ENCODE measurements around the gene TNK2. TPM values are rescaled to one million over a fixed set of nuclear protein-coding genes. Genes with fewer than 3 reads are reported as not detected.

The TNK2 gene
- total RNA-seq, 1 experiment from 2014 or later, result 55.1 TPM

DNA sequence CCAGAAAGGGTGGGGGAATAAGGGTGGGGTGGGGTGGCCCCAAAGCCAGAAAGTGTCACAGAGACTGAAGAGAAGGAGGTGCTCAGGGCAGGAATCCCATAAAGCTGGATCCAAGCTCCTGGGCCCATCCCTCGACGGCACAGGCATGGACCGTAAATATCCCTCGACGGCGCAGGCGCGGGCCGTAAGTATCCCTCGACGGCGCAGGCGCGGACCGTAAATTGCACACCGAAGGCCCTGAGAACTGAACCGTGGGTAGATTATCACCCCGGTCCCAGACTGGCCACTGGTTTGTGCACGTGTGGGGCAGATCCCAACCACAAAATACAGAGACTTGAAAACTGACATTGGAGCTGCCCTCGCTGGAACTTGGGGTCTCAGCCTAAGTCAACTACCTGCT, 55.3 kb downstream of the TNK2 start (continued):
- no peak for TF ChIP-seq POLR2A (IDR thresholded peaks at IDR 0.05; ENCODE audit: borderline replicate concordance, extremely low read depth, insufficient read depth, insufficient read length)

- BruUV-seq (replicated peaks), result no TSS peak
- intact Hi-C loops (cut with micrococcal nuclease), result loop anchor here (1.0 to 2.0 kb wide), 3 partner anchors 198 to 580 kb away; partner anchors contain the start of gene XXYLT1
- H4K20me1 ChIP-seq (ENCODE audit: insufficient read depth), result no peaks in the 10 kb centered on the region
- H3K79me2 ChIP-seq (ENCODE audit: insufficient read depth, low read length), result no peaks in the 10 kb centered on the region
- DNase-seq (ENCODE audit: low read depth, low spot score) (peak; percentile 89), ATAC-seq (peak; percentile 68)
- H3K9ac ChIP-seq (ENCODE audit: low read length), result no peak overlapping the region
- peaks cover 12 to 21% of the 10 kb centered on the region in 2 experiments for H3K4me1 ChIP-seq (ENCODE audit: control insufficient read depth in 1 of 2, insufficient read depth in 2 of 2, low read length in 2 of 2)
- no peak overlapping the region for H3K4me3 ChIP-seq (replicated peaks in 1 of 2; ENCODE audit: low read depth in 1 of 2, low read length in 2 of 2)
- no peaks in the 10 kb centered on the region for H3K27me3 ChIP-seq (ENCODE audit: insufficient read depth, low read length)
- H3K36me3 ChIP-seq (ENCODE audit: control insufficient read depth in 1 of 2, insufficient read depth in 2 of 2, low read length in 2 of 2), result 0 out of 4 replicates have a peak, but pooled peaks cover 0 to 5% of the 10 kb centered on the region in 2 experiments
- H3K27ac ChIP-seq (ENCODE audit: low read depth, low read length), result no peak overlapping the region
- ChIA-PET CTCF (interaction anchor here (0.6 to 1.5 kb wide), 5 partner anchors 8 to 292 kb away, joined by 3 to 8 read pairs (median 5); no protein-coding TSS in a partner anchor), POLR2A (no interaction called here), RAD21 (ENCODE audit: low non-redundant PET in 1 of 2, low total read pairs in 2 of 2, uncharacterized antibody in 2 of 2, unreplicated experiment in 2 of 2) (interaction anchor here in 1 of 2 experiments (0.8 kb wide), 1 partner anchor 43 kb away, joined by 4 read pairs; no protein-coding TSS in a partner anchor)
- no peak for TF ChIP-seq ZBTB33 (IDR thresholded peaks at IDR 0.05; ENCODE audit: extremely low read depth, insufficient replicate concordance, low read length)
- TF ChIP-seq YY1 (IDR thresholded peaks at IDR 0.05; ENCODE audit: extremely low read depth, insufficient replicate concordance, low read depth, low read length), result peak; percentile 78
- TF ChIP-seq ZFX (IDR thresholded peaks at IDR 0.05), result no peak
- TF ChIP-seq RAD21 (IDR thresholded peaks at IDR 0.05; ENCODE audit: low read depth), result peak; percentile 100
- TF ChIP-seq, protein P1, sequence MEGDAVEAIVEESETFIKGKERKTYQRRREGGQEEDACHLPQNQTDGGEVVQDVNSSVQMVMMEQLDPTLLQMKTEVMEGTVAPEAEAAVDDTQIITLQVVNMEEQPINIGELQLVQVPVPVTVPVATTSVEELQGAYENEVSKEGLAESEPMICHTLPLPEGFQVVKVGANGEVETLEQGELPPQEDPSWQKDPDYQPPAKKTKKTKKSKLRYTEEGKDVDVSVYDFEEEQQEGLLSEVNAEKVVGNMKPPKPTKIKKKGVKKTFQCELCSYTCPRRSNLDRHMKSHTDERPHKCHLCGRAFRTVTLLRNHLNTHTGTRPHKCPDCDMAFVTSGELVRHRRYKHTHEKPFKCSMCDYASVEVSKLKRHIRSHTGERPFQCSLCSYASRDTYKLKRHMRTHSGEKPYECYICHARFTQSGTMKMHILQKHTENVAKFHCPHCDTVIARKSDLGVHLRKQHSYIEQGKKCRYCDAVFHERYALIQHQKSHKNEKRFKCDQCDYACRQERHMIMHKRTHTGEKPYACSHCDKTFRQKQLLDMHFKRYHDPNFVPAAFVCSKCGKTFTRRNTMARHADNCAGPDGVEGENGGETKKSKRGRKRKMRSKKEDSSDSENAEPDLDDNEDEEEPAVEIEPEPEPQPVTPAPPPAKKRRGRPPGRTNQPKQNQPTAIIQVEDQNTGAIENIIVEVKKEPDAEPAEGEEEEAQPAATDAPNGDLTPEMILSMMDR (IDR thresholded peaks at IDR 0.05 in 2 of 3, conservative IDR thresholded peaks at IDR 0.05 in 1 of 3; ENCODE audit: borderline replicate concordance in 1 of 3, insufficient read depth in 1 of 3, low read depth in 2 of 3, low read length in 2 of 3), result peak; percentile 100
- TF ChIP-seq POLR2AphosphoS5 (IDR thresholded peaks at IDR 0.05; ENCODE audit: low read depth, low read length), result peak; percentile 54; the same call in 1 of the 2 replicates
- TF ChIP-seq CBX3 (IDR thresholded peaks at IDR 0.05; ENCODE audit: low read depth), result peak; percentile 70; the same call in 1 of the 2 replicates
- H2AFZ ChIP-seq (ENCODE audit: low read depth, low read length, poor library complexity, severe bottlenecking), result peak overlapping the region; percentile 99
- no peaks in the 10 kb centered on the region for H3K9me2 ChIP-seq (ENCODE audit: insufficient read depth)
- H3K9me3 ChIP-seq (ENCODE audit: control insufficient read depth in 1 of 2, insufficient read depth in 1 of 2, low read depth in 1 of 2, low read length in 2 of 2), result peaks cover 0 to 7% of the 10 kb centered on the region in 2 experiments; a peak in 1 of 4 replicates
- peak overlapping the region; percentile 22; the same call in 1 of the 2 replicates for H3K4me2 ChIP-seq (ENCODE audit: low read length)
Measured at GRCh38 chr3:195850857-195851543, 57.4 kb downstream of the TNK2 start.

Measured in HCT116 (cell line).